NAMALWA (cell line): ENCODE data around the gene RNF214.
"Not testable (repeated sequence)": the region's sequence is repeated elsewhere in the genome, so short reads cannot be mapped to it uniquely, and the experiment has no call there.

Source experiments
- DNase-seq: peaks from one replicate; pipeline ENCODE4 v3.0.0-alpha.2; 2015; ENCODE audit warnings: low spot score

RNF214 gene

DNA sequence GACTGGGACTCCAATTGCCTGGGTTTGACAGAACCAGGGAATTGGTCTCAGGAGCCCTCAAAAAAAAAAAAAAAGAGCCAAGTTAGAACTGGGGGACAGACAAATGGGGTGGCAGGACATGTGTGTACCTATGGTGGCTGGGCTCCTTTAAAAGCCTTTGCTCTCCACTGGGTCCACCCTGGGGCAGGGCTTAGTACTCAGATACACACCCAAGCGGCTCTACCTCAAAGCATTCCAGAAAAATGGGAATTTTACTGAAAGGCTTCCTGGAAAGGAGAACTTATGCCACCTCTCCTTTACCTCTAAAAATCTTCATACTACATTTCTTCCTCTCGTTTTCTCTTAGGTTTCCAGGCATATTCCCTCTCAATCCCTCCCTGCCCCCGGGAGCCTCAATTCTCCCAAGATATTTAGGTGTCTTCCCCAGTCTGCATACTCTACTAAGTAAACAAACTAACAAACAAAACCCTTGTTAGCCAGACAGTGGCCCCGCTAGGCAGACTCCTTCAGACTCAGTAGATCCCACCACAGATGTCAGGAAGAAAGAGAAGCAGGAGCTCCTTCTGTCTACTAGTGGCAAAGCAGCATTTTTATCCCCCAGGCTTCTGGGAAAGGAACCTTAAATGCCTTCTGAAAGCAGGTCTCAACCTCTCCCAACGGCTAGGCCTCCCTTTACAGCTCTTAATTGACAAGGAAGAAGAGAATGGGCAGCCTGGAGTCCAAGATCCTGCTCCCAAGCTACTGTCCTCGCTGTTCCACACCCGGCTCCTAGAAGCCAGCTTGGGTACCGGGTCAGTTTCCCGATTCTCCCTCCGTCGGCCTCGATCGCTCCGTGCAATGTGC, 1.3 kb upstream of the RNF214 start:
- DNase-seq: peak; percentile 44

DNA sequence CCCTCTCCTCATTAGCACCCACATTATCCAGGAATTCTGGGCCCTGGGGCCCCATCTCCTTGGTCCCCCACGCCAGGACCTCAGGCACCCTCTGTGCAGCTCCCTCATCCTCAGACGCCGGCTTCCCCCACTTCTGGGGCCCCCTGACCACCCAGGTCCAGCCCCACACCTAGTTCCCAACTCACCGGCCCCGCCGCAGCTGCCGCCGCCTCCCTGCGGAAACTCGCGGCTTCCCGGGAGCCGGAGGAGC, 704 bp upstream of the RNF214 start, which contains the start of gene PCSK7:
PCSK7 (minus strand) TSS at position 232 of the 250 bp plus-strand sequence. CDS start 2,229 bp downstream, outside the sequence.
- no peak for DNase-seq

GRCh38 chr11:117232911-117233409, 489 bp downstream of the RNF214 start:
- peak; percentile 20 for DNase-seq

- DNase-seq: no peak
Observed at GRCh38 chr11:117238221-117238620, 5.8 kb downstream of the RNF214 start.

DNA sequence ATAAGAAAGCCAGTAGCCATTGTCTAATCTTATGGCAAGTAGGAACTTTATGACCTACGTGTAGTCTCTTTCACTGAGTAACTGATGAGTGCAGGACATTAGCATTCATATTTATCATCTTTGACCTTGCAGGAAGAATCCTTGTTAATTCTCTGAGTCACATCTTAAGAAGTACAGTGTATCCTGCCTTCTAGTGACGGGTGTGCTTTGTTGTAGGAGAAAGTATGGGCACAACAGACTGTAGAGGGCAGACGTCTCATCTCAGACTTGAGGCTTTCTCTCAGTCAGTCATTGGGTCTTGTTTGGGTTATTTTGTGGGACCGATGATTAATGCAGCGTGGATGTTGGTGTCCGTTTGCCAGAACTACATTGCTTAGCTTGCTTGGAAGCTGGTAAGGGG, 6.8 kb downstream of the RNF214 start:
- no peak for DNase-seq

- no peak for DNase-seq
Observed at GRCh38 chr11:117248341-117248740, 15.9 kb downstream of the RNF214 start.

DNA sequence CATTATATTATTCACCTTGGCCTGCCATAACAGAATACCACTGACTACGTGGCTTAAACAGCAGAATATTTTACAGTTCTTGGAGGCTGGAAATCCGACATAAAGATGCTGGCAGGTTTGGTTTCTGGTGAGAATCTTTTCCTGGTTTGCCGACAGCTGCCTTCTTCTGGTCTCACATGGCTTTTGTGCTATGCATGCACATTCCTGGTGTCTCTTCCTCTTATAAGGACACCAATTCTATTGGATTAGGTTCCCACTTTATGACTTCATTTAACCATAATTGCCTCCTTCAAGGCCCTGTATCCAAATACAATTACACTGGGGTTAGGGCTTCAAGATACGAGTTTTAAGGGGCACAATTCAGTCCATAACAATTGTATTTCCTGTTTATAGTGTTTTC, 17.1 kb downstream of the RNF214 start:
- DNase-seq: no peak

- peak; percentile 11 for DNase-seq
Observed at GRCh38 chr11:117251506-117251905, 19.0 kb downstream of the RNF214 start.

GRCh38 chr11:117255966-117256365, 23.5 kb downstream of the RNF214 start:
- no peak for DNase-seq

DNA sequence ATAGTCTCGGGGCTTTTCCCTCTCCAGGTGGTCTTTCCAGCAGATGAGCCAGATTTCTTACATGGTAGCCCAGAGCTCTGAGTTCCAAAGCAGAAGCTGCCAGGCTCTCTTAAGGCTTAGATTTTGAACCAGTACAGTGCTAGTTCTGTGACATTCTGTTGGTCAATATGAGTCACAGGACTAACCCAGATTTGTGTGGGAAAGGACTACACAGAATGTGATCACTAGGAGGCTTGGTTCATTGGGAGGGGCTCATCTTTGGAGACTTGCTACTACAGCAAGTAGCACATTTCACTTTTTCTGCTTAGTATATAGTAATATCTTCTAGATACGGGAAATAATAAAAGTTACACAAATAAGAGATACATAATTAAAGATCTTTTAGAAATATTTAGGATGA, 24.1 kb downstream of the RNF214 start:
- no peak for DNase-seq

DNA sequence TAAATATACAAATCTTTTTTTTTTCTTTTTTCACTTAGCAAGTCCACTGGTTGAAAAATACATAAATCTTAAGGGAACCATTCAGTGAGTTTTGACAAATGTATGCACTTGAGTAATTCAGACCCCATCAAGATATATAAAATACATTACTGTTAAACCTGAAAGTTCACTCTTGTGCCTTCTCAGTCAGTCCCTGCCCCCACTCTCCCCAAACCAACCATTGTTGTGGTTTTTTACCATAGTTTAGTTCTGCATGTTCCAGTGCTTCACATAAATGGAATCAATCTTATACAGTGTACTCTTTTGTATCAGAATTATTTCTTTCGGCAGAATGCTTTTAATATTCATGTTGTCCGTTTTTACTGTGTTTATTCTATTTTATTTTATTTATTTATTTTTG, 26.1 kb downstream of the RNF214 start:
- no peak for DNase-seq

DNA sequence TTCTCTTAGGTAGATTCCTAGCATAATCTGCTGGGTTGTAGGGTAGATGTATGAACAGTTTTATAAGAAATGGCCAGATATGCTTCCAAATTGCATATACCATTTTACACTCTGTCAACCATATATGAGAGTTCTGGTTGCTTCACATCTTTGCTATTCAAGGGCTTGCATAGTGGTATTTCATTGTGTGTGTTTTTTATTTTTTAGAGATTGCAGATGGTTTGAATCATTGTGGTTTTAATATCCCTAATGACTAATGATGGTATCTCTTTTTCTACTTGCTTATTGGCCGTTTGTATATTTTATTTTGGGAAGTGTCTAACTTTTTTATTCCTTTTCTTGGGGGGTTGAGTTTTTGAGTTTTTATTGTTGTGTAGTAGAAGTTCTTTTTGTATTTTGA, 26.9 kb downstream of the RNF214 start:
- no peak for DNase-seq

- not testable (repeated sequence) for DNase-seq
Observed at GRCh38 chr11:117264624-117265323, 32.3 kb downstream of the RNF214 start.

- DNase-seq: no peak
Observed at GRCh38 chr11:117265745-117266144, 33.3 kb downstream of the RNF214 start.

DNA sequence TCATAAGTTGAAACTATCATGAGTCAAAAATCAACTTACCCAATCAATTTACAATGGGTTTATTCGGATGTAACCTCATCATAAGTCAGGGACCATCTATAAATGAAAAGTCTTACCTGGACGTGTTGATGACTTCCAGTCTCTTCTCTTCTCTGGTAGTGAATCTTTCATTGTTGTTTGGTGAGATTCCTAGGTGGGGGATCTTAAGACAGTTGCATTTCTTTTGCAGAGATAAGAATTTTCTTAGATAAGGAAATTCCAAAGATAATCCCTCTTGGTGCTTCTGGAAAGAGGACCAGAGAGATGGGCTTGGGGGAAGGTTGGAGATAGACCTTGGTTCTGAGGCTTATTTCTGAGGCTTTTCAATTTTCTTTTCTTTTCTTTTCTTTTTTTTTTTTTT, 37.4 kb downstream of the RNF214 start:
- no peak for DNase-seq

GRCh38 chr11:117271208-117271607, 38.7 kb downstream of the RNF214 start:
- DNase-seq: no peak

DNA sequence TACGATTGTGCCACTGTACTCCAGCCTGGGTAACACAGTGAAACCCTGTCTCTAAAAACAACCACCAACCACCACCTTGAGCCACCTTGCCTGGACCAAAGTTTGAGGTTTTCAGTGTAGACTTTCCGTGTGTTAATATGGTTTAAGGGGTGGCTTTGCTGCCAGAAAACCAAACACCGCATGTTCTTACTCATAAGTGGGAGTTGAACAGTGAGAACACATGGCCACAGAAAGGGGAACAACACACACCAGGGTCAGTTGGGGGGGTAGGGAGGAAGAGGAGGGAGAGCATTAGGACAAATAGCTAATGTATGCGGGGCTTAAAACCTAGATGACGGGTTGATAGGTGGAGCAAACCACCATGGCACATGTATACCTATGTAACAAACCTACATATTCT, 39.7 kb downstream of the RNF214 start:
- not testable (repeated sequence) for DNase-seq

DNA sequence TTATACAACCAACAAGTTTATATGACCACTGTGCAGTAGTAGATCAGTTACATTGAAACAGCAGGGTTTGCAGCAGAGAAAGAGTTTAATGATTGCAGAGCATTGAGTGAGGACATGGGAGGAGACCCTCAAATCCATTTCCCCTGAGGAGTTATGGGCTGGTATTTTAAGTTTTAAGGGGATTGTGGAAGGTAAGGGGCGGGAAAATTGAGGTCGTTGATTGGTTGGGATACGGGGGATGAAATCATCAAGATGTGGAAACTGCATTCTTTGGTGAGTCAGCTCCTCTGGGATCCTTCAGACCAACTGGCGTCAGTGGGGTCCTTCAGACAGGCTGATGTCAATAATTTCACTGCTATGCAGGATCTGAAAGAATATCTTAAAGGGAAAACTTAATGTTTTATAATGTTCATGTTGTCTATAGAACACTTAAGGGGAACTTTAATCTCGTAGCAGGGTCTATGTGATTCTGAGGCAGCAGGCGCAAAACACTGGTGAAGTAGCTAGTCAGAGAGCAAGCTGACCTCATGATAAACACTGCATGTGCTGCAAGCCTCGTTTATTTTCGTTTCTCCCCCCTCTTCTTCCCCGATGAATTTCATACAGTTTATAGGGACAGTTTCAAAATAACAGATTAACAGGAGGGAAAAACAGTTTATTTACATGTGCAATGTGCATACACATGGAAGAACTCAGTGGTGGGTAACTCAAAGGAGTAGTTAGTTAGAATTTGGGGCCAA, 41.2 kb downstream of the RNF214 start:
- no peak for DNase-seq

DNA sequence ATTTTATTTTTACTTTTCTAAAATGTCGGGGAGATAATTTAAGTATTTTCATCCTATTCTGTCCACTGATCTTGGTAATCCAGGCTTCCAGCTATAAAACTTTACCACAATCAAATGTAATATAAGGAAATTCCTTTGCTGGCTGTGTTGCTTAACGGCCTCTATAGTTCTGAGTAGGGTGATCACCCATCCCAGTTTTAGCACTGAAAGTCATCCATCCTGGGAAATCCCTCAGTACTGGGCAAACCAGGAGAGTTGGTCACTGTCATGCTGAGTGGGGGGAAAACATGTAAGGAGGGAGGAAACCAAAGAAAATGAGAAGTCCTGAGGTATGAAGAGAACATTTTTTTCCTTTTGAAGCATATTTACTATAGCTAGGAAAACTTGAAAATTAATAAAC, 45.9 kb downstream of the RNF214 start:
- no peak for DNase-seq

DNA sequence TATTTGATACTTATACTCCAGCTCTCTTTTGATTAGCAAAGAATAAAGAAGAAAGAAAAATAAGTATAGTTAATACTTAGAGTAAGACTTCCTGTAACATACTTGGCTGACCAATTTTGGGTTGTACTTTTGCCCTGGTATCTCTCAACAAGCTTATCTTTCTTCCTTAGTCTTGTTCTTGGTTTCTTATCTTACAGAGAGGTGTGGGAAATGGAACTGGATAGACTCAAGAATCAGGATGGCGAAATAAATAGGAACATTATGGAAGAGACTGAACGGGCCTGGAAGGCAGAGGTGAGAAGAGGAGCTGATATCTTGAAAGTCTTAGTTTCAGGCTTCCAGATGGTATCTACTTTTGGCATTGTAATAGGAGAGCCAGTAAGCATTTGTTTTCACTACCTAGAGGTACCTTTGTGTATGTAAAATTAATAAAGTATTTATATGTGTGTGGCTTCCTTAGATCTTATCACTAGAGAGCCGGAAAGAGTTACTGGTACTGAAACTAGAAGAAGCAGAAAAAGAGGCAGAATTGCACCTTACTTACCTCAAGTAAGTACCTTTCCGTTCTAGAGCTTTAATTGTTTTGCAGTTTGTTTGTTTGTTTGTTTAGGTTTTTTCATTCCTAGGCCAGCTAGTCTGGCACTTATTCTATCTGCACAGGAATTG, 47.4 kb downstream of the RNF214 start:
- no peak for DNase-seq

DNA sequence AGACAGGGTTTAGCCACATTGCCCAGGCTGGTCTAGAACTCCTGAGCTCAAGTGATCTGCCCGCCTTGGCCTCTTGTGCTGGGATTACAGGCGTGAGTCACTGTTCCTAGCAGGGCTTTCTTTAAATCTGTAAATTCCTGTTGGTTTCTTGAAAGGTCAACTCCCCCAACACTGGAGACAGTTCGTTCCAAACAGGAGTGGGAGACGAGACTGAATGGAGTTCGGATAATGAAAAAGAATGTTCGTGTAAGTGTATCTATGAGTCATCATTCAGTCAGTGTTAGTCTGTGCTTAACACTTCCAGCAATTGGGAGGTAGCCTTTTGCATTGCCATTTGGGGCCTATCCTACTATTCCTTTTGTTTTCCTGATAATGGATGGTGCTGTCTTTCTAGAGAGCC, 48.7 kb downstream of the RNF214 start:
- no peak for DNase-seq

DNA sequence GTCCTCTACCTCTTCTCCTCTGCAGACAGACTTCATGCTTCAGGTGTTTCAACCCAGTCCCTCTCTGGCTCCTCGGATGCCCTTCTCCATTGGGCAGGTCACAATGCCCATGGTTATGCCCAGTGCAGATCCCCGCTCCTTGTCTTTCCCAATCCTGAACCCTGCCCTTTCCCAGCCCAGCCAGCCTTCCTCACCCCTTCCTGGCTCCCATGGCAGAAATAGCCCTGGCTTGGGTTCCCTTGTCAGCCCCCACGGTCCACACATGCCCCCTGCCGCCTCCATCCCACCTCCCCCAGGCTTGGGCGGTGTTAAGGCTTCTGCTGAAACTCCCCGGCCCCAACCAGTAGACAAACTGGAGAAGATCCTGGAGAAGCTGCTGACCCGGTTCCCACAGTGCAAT, 49.4 kb downstream of the RNF214 start:
- no peak for DNase-seq
